T-helper 22 cell (primary cell): ENCODE measurements around the gene SIPA1.
"Not testable (repeated sequence)": the region's sequence is repeated elsewhere in the genome, so short reads cannot be mapped to it uniquely, and the experiment has no call there.

Experiments
- DNase-seq: peaks from one replicate; pipeline ENCODE4 v3.0.0-alpha.2; 2020; ENCODE audit warnings: low read depth

SIPA1 gene

DNA sequence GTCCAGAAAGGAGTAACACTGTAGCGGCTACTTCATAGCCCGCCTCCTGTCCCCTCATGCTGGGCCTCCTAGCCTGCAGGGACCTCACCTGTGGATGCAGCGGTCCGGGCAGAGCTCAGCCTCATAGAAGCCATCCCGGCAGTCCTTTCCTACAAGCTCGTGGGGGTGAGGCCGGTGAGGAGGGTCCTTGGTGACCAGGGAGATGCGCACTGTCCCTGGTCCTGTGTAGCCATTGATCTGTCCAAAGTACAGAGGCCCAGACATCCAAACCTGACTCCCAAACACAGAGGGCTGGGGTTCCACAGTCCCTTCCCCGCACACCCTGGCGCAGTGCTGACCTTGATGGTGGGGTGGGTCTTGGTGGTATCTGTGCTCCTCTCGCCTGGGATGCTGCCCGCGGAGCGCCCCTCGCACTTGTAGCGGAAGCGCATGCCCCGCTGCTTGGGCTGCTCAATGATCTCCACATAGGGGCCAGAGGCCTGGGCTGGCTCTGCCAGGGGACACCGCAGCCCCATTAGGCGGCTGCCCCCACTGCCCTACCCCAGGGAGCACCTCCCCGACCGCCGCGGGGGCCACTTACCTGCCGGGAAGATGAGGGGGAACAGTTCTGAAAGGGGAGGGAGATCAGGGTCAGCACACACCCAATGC lies 23.8 kb downstream of the SIPA1 start:
- no peak for DNase-seq

- DNase-seq = no peak
Observed at GRCh38 chr11:65662247-65662798, 24.4 kb downstream of the SIPA1 start.

- peak; percentile 89 for DNase-seq
Observed at GRCh38 chr11:65662799-65663638, 25.1 kb downstream of the SIPA1 start, which contains the start of gene RELA. Gene RELA, minus strand, starts transcription at chr11:65662916. Its CDS starts 84 bp downstream, at chr11:65662832.

GRCh38 chr11:65663639-65664200 lies 25.8 kb downstream of the SIPA1 start:
- DNase-seq = no peak

DNA sequence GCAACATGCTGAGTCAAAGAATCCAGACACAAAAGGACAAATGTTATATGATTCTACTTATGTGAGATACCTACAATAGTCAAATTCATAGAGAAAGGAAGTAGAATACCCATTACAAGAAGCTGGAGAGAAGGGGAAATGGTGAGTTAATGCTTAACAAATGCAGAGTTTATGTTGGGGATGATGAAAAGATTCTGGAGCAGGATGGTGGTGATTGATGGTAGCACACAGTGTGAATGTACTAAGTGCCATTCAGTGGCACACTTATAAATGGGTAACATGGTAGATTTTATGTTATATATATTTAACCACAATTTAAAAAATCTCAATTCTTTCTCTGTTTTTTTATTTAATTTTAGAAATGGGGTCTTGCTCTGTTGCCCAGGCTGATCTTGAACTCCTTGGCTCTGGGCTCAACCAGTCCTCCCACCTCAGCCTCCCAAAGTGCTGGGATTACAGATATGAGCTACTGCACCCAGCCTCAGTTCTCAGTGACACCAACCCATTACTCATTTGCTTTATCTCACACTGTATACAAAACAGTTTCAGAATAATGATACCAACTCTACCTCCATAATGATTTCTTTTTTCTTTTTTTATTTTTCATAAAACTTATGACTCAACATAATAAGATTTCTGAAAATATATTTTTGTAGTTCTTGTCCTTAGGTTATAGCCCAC lies 34.4 kb downstream of the SIPA1 start:
- DNase-seq = no peak

DNA sequence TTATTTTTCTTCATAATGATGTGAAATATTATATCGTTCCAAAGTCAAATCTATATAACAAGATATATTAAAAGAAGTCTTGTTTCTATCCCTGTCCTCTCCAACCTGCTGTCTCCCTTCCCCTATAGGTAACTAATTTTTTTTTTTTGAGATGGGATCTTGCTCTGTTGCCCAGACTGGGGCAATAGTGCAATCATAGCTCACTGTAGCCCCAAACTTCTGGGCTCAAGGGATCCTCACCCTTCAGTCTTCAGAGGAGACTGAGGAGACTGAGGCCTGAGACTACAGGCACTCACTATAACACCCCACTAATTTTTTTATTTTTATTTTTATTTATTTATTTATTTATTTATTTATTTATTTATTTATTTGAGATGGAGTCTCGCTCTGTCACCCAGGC lies 35.1 kb downstream of the SIPA1 start:
- no peak for DNase-seq

DNA sequence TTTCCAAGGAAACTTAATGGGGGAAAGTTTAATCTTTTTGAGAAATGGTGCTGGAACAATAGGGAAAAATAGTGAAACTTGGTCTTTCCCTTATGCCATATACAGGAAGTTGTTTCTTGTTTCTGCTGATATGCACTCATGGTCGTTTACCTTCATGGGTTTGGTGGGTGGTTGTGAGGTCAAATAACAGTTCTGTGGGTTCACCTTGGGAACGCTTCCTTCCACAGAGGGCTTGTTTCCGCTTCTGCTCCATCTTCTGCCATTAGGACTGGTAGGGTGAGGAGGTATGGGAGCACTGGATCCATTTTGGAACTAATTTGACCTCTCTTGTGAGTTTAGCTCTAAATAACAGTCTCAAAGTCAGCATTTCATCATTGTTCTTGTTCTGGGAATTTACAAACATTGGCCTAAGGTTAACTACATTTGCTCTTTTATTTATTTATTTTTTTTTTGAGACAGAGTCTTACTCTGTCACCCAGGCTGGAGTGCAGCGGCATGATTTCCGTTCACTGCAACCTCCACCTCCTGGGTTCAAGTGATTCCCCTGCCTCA lies 42.4 kb downstream of the SIPA1 start:
- DNase-seq = no peak

DNA sequence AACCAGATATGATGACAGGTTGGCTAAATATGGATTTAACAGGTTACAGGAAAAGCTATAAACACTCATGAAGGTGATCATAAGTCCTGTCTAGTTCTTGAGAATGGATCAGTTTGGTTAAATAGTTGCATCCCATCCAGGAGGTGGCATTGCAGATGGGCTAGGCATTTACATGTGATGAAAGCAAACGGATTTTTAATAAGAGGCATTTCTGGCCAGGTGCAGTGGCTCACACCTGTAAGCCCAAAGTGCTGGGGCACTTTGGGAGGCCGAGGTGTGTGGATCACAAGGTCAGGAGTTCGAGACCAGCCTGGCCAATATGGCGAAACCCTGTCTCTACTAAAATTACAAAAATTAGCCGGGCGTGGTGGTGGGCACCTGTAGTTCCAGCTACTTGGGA lies 45.6 kb downstream of the SIPA1 start:
- not testable (repeated sequence) for DNase-seq

DNA sequence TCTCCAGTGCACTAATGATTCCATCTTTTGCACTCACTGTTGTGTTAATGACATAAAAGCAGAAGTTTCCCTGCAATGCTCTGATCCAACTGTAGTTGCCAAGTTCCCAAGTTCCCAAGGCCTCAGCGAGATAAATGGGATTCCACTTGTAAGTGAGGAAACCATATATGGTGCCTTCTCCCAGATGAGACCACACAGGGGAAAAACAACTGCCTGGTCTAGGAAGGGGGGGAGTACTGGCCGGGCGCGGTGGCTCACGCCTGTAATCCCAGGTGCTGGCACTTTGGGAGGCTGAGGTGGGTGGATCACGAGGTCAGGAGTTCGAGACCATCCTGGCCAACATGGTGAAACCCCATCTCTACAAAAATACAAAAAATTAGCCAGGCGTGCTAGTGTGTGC lies 48.1 kb downstream of the SIPA1 start:
- no peak for DNase-seq

DNA sequence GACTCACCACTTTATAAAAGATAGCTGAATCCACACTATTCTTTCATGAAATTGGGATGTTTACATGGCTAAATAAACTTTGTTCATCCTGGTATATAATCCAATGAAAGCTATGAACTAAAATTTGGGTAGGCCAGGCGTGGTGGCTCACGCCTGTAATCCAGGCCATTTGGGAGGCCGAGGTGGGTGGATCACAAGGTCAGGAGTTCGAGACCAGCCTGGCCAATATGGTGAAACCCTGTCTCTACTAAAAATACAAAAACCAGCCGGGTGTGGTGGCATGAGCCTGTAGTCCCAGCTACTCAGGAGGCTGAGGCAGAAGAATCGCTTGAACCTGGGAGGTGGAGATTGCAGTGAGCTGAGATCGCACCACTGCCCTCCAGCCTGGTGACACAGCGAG lies 53.9 kb downstream of the SIPA1 start:
- not testable (repeated sequence) for DNase-seq

GRCh38 chr11:65692367-65692766 lies 54.5 kb downstream of the SIPA1 start:
- DNase-seq = no peak

- no peak for DNase-seq
Observed at GRCh38 chr11:65695459-65696241, 57.7 kb downstream of the SIPA1 start.

DNA sequence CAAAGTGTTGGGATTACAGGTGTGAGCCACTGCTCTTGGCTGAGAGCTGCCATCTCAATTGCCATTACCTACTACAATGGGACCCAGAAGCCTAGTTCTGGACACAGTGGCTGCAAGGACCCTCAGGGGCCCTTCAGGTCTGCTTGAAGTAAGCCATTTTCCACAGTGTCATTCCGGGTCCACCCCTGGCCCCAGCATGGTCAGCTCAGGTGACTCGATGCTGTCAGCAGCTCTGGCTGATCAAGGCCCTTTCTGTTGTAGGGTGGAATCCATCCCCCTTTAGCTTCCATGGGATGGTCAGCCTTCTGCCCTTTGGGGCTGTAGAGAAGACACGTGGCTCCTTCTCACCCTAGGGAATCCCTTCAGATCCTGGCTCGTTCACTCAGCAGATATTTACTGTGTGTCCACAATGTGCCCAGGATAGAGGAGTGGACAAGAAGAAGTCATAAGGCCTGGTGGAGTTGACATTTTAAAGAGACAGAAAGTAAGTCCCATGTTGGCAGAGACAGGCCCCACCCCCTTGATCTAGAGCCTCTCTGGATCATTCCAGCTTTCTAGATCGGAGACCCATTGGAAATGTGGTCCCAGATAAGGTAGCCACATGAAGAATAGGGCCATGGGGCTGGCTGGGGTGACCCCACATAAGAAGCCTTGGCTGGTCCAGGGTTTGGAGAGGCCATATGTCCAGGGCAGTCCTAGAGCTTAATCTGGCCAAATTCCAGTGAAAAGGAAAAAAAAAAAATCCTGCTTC lies 59.1 kb downstream of the SIPA1 start:
- no peak for DNase-seq

DNA sequence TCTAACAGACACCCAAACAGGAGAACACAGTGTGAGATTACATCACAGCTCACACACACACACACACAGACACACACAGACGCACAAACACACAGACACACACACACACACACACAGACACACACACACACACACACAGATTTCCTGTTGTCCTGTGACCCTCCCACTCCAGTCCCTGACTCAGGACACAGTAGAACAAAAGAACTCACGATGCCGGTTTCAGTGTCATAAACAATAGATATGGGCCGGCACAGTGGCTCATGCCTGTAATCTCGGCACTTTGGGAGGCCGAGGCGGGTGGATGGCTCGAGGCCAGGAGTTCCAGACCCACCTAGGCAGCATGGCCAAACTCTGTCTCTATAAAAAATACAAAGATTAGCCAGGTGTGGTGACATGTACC lies 60.3 kb downstream of the SIPA1 start:
- DNase-seq = no peak

- DNase-seq = no peak
Observed at GRCh38 chr11:65699306-65699705, 61.4 kb downstream of the SIPA1 start.

- no peak for DNase-seq
Observed at GRCh38 chr11:65700399-65700798, 62.5 kb downstream of the SIPA1 start.
